ENCODE measurements around the gene ATOH8. TPM values are rescaled to one million over a fixed set of nuclear protein-coding genes. Genes with fewer than 3 reads are reported as not detected.
"Not testable (repeated sequence)": the region's sequence is repeated elsewhere in the genome, so short reads cannot be mapped to it uniquely, and the experiment has no call there.

Gene ATOH8
- total RNA-seq, 2 experiments from 2014 or later, result not detected

- H3K27me3 Mint-ChIP-seq, result peaks cover 3% of the 10 kb centered on the region
- H3K4me3 Mint-ChIP-seq, result no peak overlapping the region
- H3K27ac Mint-ChIP-seq, result no peak overlapping the region
- DNase-seq, result no peak
- no peaks in the 10 kb centered on the region for H3K9me3 Mint-ChIP-seq
- no peaks in the 10 kb centered on the region for H3K4me1 Mint-ChIP-seq
- H3K36me3 Mint-ChIP-seq, result no peaks in the 10 kb centered on the region
These were observed 57.6 kb downstream of the ATOH8 start for GRCh38 chr2:85811180-85812093.

- H3K27ac Mint-ChIP-seq, result no peak overlapping the region
- no peak for DNase-seq
- H3K27me3 Mint-ChIP-seq, result peaks cover 3% of the 10 kb centered on the region
- H3K4me1 Mint-ChIP-seq, result no peaks in the 10 kb centered on the region
- no peak overlapping the region for H3K4me3 Mint-ChIP-seq
- no peaks in the 10 kb centered on the region for H3K36me3 Mint-ChIP-seq
- no peaks in the 10 kb centered on the region for H3K9me3 Mint-ChIP-seq
These were observed 58.4 kb downstream of the ATOH8 start for GRCh38 chr2:85812094-85812735.

GRCh38 chr2:85813211-85813981, 59.6 kb downstream of the ATOH8 start:
- H3K4me1 Mint-ChIP-seq, result no peaks in the 10 kb centered on the region
- no peak overlapping the region for H3K4me3 Mint-ChIP-seq
- H3K9me3 Mint-ChIP-seq, result no peaks in the 10 kb centered on the region

GRCh38 chr2:85813982-85814801, 60.4 kb downstream of the ATOH8 start:
- peaks cover 3% of the 10 kb centered on the region for H3K27me3 Mint-ChIP-seq
- H3K27ac Mint-ChIP-seq, result no peak overlapping the region
- no peaks in the 10 kb centered on the region for H3K4me1 Mint-ChIP-seq
- H3K9me3 Mint-ChIP-seq, result no peaks in the 10 kb centered on the region
- no peaks in the 10 kb centered on the region for H3K36me3 Mint-ChIP-seq
- DNase-seq, result peak; percentile 79
- no peak overlapping the region for H3K4me3 Mint-ChIP-seq

More at GRCh38 chr2:85813211-85813981, 59.6 kb downstream of the ATOH8 start:
- H3K36me3 Mint-ChIP-seq, result no peaks in the 10 kb centered on the region
- H3K27me3 Mint-ChIP-seq, result peaks cover 3% of the 10 kb centered on the region
- no peak for DNase-seq
- no peak overlapping the region for H3K27ac Mint-ChIP-seq

DNA sequence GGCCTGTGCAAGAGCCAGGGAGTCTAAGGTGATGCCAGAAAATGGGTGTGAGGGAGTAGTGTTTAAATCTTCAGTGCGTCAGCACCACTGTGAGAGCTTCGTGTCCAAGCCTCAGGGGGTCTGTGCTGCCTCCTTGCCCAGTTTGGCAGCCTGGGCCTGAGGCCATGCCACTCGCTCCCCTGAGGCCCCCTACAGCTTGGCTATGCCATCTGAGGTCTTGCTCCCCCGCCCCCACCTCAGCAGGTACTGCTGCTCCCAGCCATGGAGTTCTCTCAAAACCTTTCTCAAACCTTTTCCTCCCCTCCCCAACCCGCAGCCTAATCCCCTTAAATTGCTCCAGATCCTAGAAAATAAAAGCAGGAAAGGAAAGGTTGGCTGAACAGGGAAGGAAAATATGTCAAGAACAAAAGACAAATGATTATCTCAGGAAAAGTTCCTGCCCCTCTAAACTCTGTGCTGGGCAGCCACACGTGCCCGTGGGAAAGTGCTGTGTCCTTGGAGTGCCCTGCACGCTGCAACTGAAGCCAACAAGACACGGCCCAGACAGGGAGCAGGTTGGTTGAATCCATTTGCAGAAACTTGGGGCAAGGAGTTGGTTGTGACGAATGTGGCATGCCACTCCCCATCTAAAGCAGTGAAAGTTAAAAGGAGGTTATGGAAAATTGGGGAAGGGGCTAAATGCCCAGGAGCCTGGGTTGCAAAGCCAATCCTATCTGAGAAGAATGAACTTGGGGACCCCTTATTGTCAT, 61.2 kb downstream of the ATOH8 start:
- H3K4me3 Mint-ChIP-seq, result no peak overlapping the region
- H3K4me1 Mint-ChIP-seq, result no peaks in the 10 kb centered on the region
- DNase-seq, result no peak
- no peak overlapping the region for H3K27ac Mint-ChIP-seq
- no peaks in the 10 kb centered on the region for H3K36me3 Mint-ChIP-seq
- H3K9me3 Mint-ChIP-seq, result no peaks in the 10 kb centered on the region
- peaks cover 3% of the 10 kb centered on the region for H3K27me3 Mint-ChIP-seq

DNA sequence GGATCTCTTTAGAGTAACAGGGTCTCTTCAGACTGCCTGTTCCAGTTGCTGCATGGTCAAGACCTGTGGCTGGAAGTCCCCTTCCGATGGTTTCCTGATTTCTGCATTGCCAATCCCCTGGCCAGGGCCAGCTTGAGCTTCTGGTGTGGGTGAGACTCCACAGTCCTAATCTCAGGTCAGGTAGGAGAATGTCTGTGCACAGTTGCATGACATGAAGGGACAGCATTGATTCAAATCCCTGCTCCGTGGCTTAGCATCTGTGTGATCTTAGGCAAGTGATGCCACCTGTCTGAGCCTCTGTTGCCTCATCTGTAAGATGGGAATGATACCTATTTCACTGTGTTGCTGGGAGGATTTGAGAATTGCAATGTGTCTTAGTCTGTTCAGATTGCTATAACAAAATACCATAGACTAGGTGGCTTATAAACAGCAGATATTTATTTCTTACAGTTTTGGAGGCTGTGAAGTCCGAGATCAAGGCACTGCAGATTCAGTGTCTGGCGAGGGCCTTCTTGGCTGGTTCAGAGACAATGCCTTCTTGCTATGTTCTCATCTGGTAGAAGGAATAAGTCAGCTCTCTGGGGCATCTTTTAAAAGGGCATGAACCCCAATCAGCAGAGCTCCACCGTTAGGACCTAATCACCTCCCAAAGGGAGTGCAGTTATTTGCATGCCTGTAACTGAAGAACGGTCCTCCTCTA, 66.2 kb downstream of the ATOH8 start:
- H3K27ac Mint-ChIP-seq, result no peak overlapping the region
- H3K36me3 Mint-ChIP-seq, result no peaks in the 10 kb centered on the region
- H3K27me3 Mint-ChIP-seq, result peaks cover 3% of the 10 kb centered on the region
- no peaks in the 10 kb centered on the region for H3K9me3 Mint-ChIP-seq
- H3K4me3 Mint-ChIP-seq, result no peak overlapping the region
- H3K4me1 Mint-ChIP-seq, result no peaks in the 10 kb centered on the region
- DNase-seq, result no peak

DNA sequence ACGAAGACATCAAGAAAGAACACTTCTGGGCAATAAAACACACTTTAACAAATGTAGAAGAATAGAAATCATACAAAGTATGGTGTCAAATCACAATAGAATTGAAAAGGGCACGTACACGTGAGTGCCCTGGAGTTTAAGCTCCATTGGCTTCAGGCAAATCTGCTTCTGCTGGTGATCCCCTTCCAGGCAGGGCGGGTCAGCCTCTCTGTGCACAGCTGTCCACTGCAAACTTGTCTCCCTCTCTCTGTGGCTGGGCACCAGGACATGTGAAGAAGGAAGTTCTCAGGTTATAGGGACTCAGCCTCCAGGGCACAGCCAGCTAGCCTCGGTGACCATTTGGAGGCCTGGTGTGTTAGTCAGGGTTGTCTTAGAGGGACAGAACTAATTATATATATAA, 69.0 kb downstream of the ATOH8 start:
- Mint-ChIP-seq H3K36me3 (no peaks in the 10 kb centered on the region), H3K27ac (no peak overlapping the region), H3K27me3 (no peaks in the 10 kb centered on the region), H3K4me1 (peaks cover 3% of the 10 kb centered on the region), H3K9me3 (no peaks in the 10 kb centered on the region), H3K4me3 (no peak overlapping the region)
- no peak for DNase-seq

DNA sequence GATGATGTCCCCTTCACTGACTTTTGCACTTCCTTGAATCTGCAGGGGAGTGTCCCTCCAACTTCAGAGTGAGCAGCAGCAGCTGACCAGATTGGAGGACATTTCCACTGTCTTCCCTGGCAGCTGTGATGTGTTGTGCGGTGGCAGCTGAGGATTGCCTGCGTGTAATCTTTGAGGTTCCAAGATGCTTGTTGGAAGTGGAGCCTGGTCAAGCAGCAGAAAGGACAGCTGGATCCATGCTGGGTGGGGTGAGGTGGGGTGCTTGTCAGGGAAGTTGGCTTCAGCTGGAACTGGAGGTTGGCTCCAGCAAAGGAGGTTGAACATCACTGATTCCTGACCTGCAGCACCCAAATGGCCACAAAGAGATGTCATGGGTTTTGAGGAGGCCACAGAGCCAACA, 70.2 kb downstream of the ATOH8 start:
- Mint-ChIP-seq H3K4me1 (peaks cover 7% of the 10 kb centered on the region), H3K9me3 (no peaks in the 10 kb centered on the region), H3K36me3 (no peaks in the 10 kb centered on the region), H3K4me3 (no peak overlapping the region), H3K27ac (no peak overlapping the region), H3K27me3 (no peaks in the 10 kb centered on the region)
- DNase-seq, result no peak

DNA sequence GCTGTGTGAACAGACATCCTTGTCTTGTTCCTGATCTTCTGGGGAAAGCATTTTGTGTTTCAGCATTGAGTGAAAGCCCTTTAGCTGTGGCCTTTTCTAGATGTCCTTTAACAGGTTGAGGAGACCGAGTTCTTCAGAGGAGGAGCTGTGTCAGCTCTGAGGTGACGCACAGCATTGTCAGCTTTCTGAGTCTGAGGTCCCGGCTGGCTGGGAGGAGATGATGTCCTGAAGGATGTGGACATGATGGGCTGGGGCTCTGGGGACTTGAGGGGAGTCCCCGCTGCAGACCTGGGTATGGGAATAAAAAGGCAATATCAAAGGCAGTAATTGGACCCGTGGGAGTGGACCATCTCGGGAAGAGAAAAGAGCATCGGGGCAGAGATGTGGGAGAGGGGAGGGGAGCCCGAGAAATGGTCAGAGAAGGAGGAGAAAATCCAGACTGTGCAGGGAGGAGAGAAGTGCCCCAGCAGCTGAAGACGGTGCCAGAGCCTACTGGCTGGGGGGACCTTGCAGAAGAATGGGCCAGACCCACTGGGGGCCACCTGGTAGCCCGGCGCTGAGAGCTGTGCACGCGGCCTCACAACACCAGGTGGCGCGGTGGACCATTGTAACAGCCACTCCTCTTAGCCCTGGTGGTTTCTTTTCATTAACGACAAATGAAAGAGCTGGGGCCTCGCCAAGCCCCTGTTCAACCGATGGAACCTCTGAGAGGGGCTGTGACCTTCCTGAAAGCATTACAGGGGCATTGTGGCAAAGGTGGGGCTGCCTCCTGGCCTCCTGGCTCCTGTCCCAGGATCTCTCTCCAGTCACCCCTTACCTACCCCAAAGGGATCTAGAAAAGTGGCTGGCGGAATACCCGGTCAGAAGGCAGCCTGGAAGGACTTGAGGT, 73.4 kb downstream of the ATOH8 start:
- H3K9me3 Mint-ChIP-seq, result no peaks in the 10 kb centered on the region
- H3K4me3 Mint-ChIP-seq, result peak overlapping the region; percentile 16
- peak; percentile 79 for DNase-seq
- no peaks in the 10 kb centered on the region for H3K27me3 Mint-ChIP-seq
- peak overlapping the region; percentile 60 for H3K27ac Mint-ChIP-seq
- peaks cover 23% of the 10 kb centered on the region for H3K4me1 Mint-ChIP-seq
- H3K36me3 Mint-ChIP-seq, result no peaks in the 10 kb centered on the region

- peaks cover 23% of the 10 kb centered on the region for H3K4me1 Mint-ChIP-seq
- no peak for DNase-seq
- H3K27ac Mint-ChIP-seq, result peak overlapping the region; percentile 60
- H3K9me3 Mint-ChIP-seq, result no peaks in the 10 kb centered on the region
- H3K4me3 Mint-ChIP-seq, result no peak overlapping the region
- H3K27me3 Mint-ChIP-seq, result no peaks in the 10 kb centered on the region
- H3K36me3 Mint-ChIP-seq, result no peaks in the 10 kb centered on the region
These were observed 74.2 kb downstream of the ATOH8 start for GRCh38 chr2:85827879-85828569.

- no peak overlapping the region for H3K27ac Mint-ChIP-seq
- H3K27me3 Mint-ChIP-seq, result no peaks in the 10 kb centered on the region
- H3K4me1 Mint-ChIP-seq, result peaks cover 23% of the 10 kb centered on the region
- no peaks in the 10 kb centered on the region for H3K9me3 Mint-ChIP-seq
- DNase-seq, result no peak
- H3K36me3 Mint-ChIP-seq, result no peaks in the 10 kb centered on the region
- H3K4me3 Mint-ChIP-seq, result no peak overlapping the region
These were observed 74.9 kb downstream of the ATOH8 start for GRCh38 chr2:85828725-85829124.

DNA sequence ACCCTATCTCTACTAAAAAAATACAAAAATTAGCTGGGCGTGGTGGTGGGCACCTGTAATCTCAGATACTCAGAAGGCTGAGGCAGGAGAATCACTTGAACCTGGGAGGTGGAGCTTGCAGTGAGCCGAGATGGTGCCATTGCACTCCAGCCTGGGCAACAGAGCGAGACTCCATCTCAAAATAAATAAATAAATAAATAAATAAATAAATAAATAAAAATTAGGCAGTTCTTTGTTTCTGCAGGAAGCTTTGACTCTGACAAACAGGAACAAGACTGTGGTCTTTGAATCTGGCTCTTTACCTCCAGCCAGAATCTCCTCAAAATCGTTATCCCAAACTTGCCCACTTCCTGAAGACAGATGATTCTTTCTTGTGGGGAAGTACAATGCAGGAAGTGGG, 75.6 kb downstream of the ATOH8 start:
- DNase-seq, H3K27me3 Mint-ChIP-seq, H3K9me3 Mint-ChIP-seq, H3K4me3 Mint-ChIP-seq, H3K27ac Mint-ChIP-seq, H3K36me3 Mint-ChIP-seq: not testable (repeated sequence)
- H3K4me1 Mint-ChIP-seq, result peaks cover 23% of the 10 kb centered on the region
